A549 (cell line): Measurements from ENCODE around the gene SYNPR. TPM values are rescaled to one million over a fixed set of nuclear protein-coding genes. Genes with fewer than 3 reads are reported as not detected.

Experiments used
- ATAC-seq, 2 experiments: fragments of 200-7000 bp in 1 of 2; fragments of >200 bp in 1 of 2; cut with Nextera tagmentation in 1 of 2; cut with Tn5 transposase in 1 of 2; 3 replicates each; pipeline versions ENCODE4 v1.8.0 to v1.9.1; 2018 to 2020; ENCODE audit warnings: mild to moderate bottlenecking in 1 of 2, moderate library complexity in 1 of 2
- CTCF ChIA-PET: fragments of 300-600 bp; sonication (Branson Sonifier 250); formaldehyde crosslinking; extraction: SDS; loops from one replicate; lab custom pipeline; 2021; ENCODE audit warnings: antibody characterized with exemption, inconsistent platforms; lab: Yijun Ruan, JAX
- POLR2A ChIA-PET: fragments of 350-600 bp; formaldehyde crosslinking; extraction: SDS; loops from one replicate; lab custom pipeline; 2021; ENCODE audit warnings: antibody characterized with exemption, inconsistent platforms; lab: Yijun Ruan, JAX
- DNase-seq, 2 experiments: peaks; one replicate each; pipeline versions ENCODE4 v3.0.0 to v3.0.0-alpha.2; 2011 to 2016; ENCODE audit warnings: low read depth in 1 of 2, low spot score in 1 of 2
- FAIRE-seq: peaks from 2 replicates; lab custom pipeline; 2011; peaks lifted over from hg19 to GRCh38; lab: Jason Lieb, UNC
- H3K27ac ChIP-seq, 2 experiments: fragments of >200 bp; sonication (Bioruptor Twin); formaldehyde crosslinking; 3 replicates each; pipeline ENCODE4 v1.5.1; 2016 to 2017
- H3K4me1 ChIP-seq: fragments of >200 bp; sonication (Bioruptor Twin); formaldehyde crosslinking; 3 replicates; pipeline ENCODE4 v1.6.1; 2016
- H3K4me2 ChIP-seq: fragments of >200 bp; sonication (Bioruptor Twin); formaldehyde crosslinking; 3 replicates; pipeline ENCODE4 v1.6.1; 2016
- H3K4me3 ChIP-seq: fragments of >200 bp; sonication (Bioruptor Twin); formaldehyde crosslinking; 3 replicates; pipeline ENCODE4 v1.5.1; 2016
- H3K9me3 ChIP-seq: fragments of >200 bp; sonication (Bioruptor Twin); formaldehyde crosslinking; 3 replicates; pipeline ENCODE4 v1.6.1; 2016
- BHLHE40 ChIP-seq: IDR thresholded peaks from 2 replicates; pipeline ENCODE4 v1.6.1; 2012; ENCODE audit warnings: low read depth, low read length, inconsistent platforms
- CBX8 ChIP-seq: fragments of 200-600 bp; sonication (generic); IDR thresholded peaks from 2 replicates; pipeline ENCODE4 v1.6.1; 2016
- CEBPB ChIP-seq, 2 experiments: fragments of >200 bp in 1 of 2; sonication (Bioruptor Twin) in 1 of 2; formaldehyde crosslinking in 1 of 2; IDR thresholded peaks; 2 replicates each; pipeline ENCODE4 v1.6.1; 2012 to 2016
- CHD4 ChIP-seq: fragments of 200-600 bp; sonication (generic); IDR thresholded peaks from 2 replicates; pipeline ENCODE4 v1.6.1; 2016; ENCODE audit warnings: antibody characterized with exemption, mild to moderate bottlenecking, borderline replicate concordance
- E2F6 ChIP-seq: IDR thresholded peaks from 2 replicates; pipeline ENCODE4 v1.6.1; 2012; ENCODE audit warnings: low read depth, borderline replicate concordance
- EHF ChIP-seq: fragments of 250-450 bp; sonication (Bioruptor Pico); IDR thresholded peaks from 2 replicates; pipeline ENCODE4 v1.5.0; 2020; ENCODE audit warnings: mild to moderate bottlenecking
- ESRRA ChIP-seq: fragments of 150-350 bp; IDR thresholded peaks from 2 replicates; pipeline ENCODE4 v1.6.1; 2014; ENCODE audit warnings: mild to moderate bottlenecking, low read length, borderline replicate concordance
- FOSB ChIP-seq: fragments of 250-450 bp; sonication (Bioruptor Pico); IDR thresholded peaks from 2 replicates; pipeline ENCODE4 v1.5.0; 2020; ENCODE audit warnings: mild to moderate bottlenecking, moderate library complexity
- FOSL2 ChIP-seq, 2 experiments: fragments of 450-650 bp in 1 of 2; fragments of >200 bp in 1 of 2; sonication (Bioruptor Twin) in 1 of 2; formaldehyde crosslinking; IDR thresholded peaks; 2 replicates each; pipeline versions ENCODE4 v1.5.0 to v1.6.1; 2016 to 2020; ENCODE audit warnings: mild to moderate bottlenecking in 1 of 2, moderate library complexity in 1 of 2
- FOXS1 ChIP-seq: fragments of 250-450 bp; sonication (Bioruptor Pico); IDR thresholded peaks from 2 replicates; pipeline ENCODE4 v1.5.0; 2020; ENCODE audit warnings: mild to moderate bottlenecking, moderate library complexity
- HEYL ChIP-seq: fragments of 250-450 bp; sonication (Bioruptor Pico); IDR thresholded peaks from 2 replicates; pipeline ENCODE4 v1.8.0; 2021; ENCODE audit warnings: mild to moderate bottlenecking, moderate library complexity
- HMGXB4 ChIP-seq: fragments of 250-450 bp; sonication (Bioruptor Pico); IDR thresholded peaks from 2 replicates; pipeline ENCODE4 v1.5.0; 2021; ENCODE audit warnings: mild to moderate bottlenecking, moderate library complexity, borderline replicate concordance
- HOXB5 ChIP-seq: fragments of 250-450 bp; sonication (Bioruptor Pico); IDR thresholded peaks from 2 replicates; pipeline ENCODE4 v1.5.0; 2020; ENCODE audit warnings: mild to moderate bottlenecking, moderate library complexity
- JUN ChIP-seq, 2 experiments: fragments of >200 bp; sonication (Bioruptor Twin); formaldehyde crosslinking; IDR thresholded peaks; 2 replicates in 1 of 2; 3 replicates in 1 of 2; pipeline ENCODE4 v1.6.1; 2016 to 2017
- JUNB ChIP-seq: fragments of >200 bp; sonication (Bioruptor Twin); formaldehyde crosslinking; IDR thresholded peaks from 2 replicates; pipeline ENCODE4 v1.6.1; 2016
- KDM1A ChIP-seq: fragments of 200-600 bp; sonication (generic); IDR thresholded peaks from 2 replicates; pipeline ENCODE4 v1.6.1; 2016; ENCODE audit warnings: low read depth, mild to moderate bottlenecking
- MAFK ChIP-seq: fragments of 450-650 bp; IDR thresholded peaks from 2 replicates; pipeline ENCODE4 v1.6.1; 2014; ENCODE audit not compliant: partially characterized antibody
- MAX ChIP-seq: IDR thresholded peaks from 2 replicates; pipeline ENCODE4 v1.6.1; 2012
- MAZ ChIP-seq: fragments of 150-350 bp; IDR thresholded peaks from 2 replicates; pipeline ENCODE4 v1.6.1; 2014; ENCODE audit warnings: antibody characterized with exemption, low read depth, low read length, borderline replicate concordance
- MYC ChIP-seq: IDR thresholded peaks from 2 replicates; pipeline ENCODE4 v1.6.1; 2012; ENCODE audit warnings: mild to moderate bottlenecking, inconsistent platforms, low read length, improper control_type of control experiment, borderline replicate concordance
- NFE2L2 ChIP-seq: fragments of 150-350 bp; conservative IDR thresholded peaks from 2 replicates; pipeline ENCODE4 v1.6.1; 2014; ENCODE audit warnings: low read length
- NPAS2 ChIP-seq: fragments of 250-450 bp; sonication (Bioruptor Pico); IDR thresholded peaks from 2 replicates; pipeline ENCODE4 v1.8.0; 2022; ENCODE audit warnings: mild to moderate bottlenecking, moderate library complexity, borderline replicate concordance
- NR3C1 ChIP-seq: fragments of >200 bp; sonication (Bioruptor Twin); formaldehyde crosslinking; IDR thresholded peaks from 3 replicates; pipeline ENCODE4 v1.6.1; 2017
- POLR2A ChIP-seq: IDR thresholded peaks from 2 replicates; pipeline ENCODE4 v1.6.1; 2012; ENCODE audit warnings: mild to moderate bottlenecking, low read length
- RAD21 ChIP-seq, 2 experiments: fragments of >200 bp in 1 of 2; sonication (Bioruptor Twin) in 1 of 2; formaldehyde crosslinking in 1 of 2; IDR thresholded peaks in 1 of 2; conservative IDR thresholded peaks in 1 of 2; 2 replicates in 1 of 2; 3 replicates in 1 of 2; pipeline ENCODE4 v1.6.1; 2012 to 2018; ENCODE audit warnings: inconsistent platforms in 1 of 2
- RARB ChIP-seq: fragments of 250-450 bp; sonication (Bioruptor Pico); IDR thresholded peaks from 2 replicates; pipeline ENCODE4 v1.8.0; 2021; ENCODE audit warnings: mild to moderate bottlenecking, moderate library complexity
- RCOR1 ChIP-seq: fragments of 150-350 bp; IDR thresholded peaks from 2 replicates; pipeline ENCODE4 v1.6.1; 2014; ENCODE audit warnings: antibody characterized with exemption, low read length, low read depth
- RFX5 ChIP-seq: fragments of 450-650 bp; IDR thresholded peaks from 2 replicates; pipeline ENCODE4 v1.7.1; 2014; ENCODE audit warnings: antibody characterized with exemption, mild to moderate bottlenecking, moderate library complexity
- SMC3 ChIP-seq: fragments of >200 bp; sonication (Bioruptor Twin); formaldehyde crosslinking; IDR thresholded peaks from 3 replicates; pipeline ENCODE4 v1.6.1; 2018; ENCODE audit warnings: inconsistent platforms
- SREBF2 ChIP-seq: fragments of 450-650 bp; IDR thresholded peaks from 2 replicates; pipeline ENCODE4 v1.6.1; 2014; ENCODE audit warnings: mild to moderate bottlenecking, moderate library complexity
- TP53 ChIP-seq: fragments of 250-450 bp; sonication (Bioruptor Pico); IDR thresholded peaks from 2 replicates; pipeline ENCODE4 v1.5.0; 2021; ENCODE audit warnings: mild to moderate bottlenecking, moderate library complexity
- ZC3H11A ChIP-seq: fragments of 450-650 bp; IDR thresholded peaks from 2 replicates; pipeline ENCODE4 v1.6.1; 2014; ENCODE audit warnings: antibody characterized with exemption, mild to moderate bottlenecking
- ZFP36 ChIP-seq: fragments of 450-650 bp; IDR thresholded peaks from 2 replicates; pipeline ENCODE4 v1.6.1; 2014; ENCODE audit warnings: borderline replicate concordance; ENCODE audit not compliant: partially characterized antibody
- ZSCAN20 ChIP-seq: fragments of 250-450 bp; sonication (Bioruptor Pico); IDR thresholded peaks from 2 replicates; pipeline ENCODE4 v1.8.0; 2022; ENCODE audit warnings: mild to moderate bottlenecking, moderate library complexity
- WGBS: methylation state at CpG from one replicate; pipeline ENCODE4 v1.1.6; 2017; ENCODE audit errors: missing lambda C conversion rate; 5-methylcytosine and 5-hydroxymethylcytosine counted together
- polyA plus RNA-seq, 4 experiments: library from polyadenylated mRNA; depleted of rRNA in 3 of 4; stranded (reverse); fragments of >200 nt; fragmentation: RNase III in 1 of 4; extraction: RNeasy Plus Mini Kit Qiagen cat#74134 plus additional on column Dnase treatment in 1 of 4; gene quantifications; 2 replicates in 3 of 4; 3 replicates in 1 of 4; pipeline ENCODE4 v1.2.3, GENCODE V29; 2011 to 2017
- TF ChIP-seq, protein P1 (sequence below): fragments of >200 bp; sonication (Bioruptor Twin); formaldehyde crosslinking; IDR thresholded peaks from 3 replicates; pipeline ENCODE4 v1.5.1; 2016

Gene SYNPR
- polyA plus RNA-seq, 2 of the 4 experiments (the other 2 are of a cell fraction), result not detected

GRCh38 chr3:63538919-63539318, 260.8 kb downstream of the SYNPR start (continued):
- TF ChIP-seq HMGXB4 (CRISPR knock-in tag) (no peak), RARB (CRISPR knock-in tag) (no peak)
- TF ChIP-seq, all 56 proteins: peak for 0

DNA sequence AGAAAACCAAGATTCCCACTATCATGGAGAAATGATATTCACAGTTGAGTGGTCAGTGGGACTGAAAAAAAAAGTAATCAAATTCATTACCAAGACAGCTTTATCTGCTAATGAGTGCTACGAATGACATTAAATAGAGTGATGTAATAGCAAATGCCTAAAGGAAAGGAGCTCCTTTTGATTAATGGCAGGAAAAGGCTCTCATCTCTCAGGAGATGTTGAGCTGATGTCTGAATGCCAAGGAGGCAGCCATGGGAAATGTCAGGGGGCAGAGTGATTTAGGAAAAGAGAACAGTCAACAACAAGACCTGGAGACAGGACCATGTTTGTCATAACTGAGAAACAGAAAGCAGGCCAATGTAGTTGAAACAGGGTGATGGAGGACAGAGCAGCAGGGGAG, 277.7 kb downstream of the SYNPR start:
- CTCF ChIA-PET, result no interaction called here
- no peak for FAIRE-seq
- 9% methylated on average over 1 of the region's 1 CpG for WGBS
- Histone ChIP-seq H3K4me3 (no peak overlapping the region), H3K9me3 (no peaks in the 10 kb centered on the region), H3K27ac (no peak overlapping the region), H3K4me1 (no peaks in the 10 kb centered on the region), H3K4me2 (no peak overlapping the region)
- POLR2A ChIA-PET, result no interaction called here
- TF ChIP-seq RAD21 (conservative IDR thresholded peaks at IDR 0.05 in 1 of 2, IDR thresholded peaks at IDR 0.05 in 1 of 2), result no peak
- no peak for TF ChIP-seq MAZ
- TF ChIP-seq ZFP36, result no peak
- TF ChIP-seq MYC, result no peak
- TF ChIP-seq FOSL2 (IDR thresholded peaks at IDR 0.05), result no peak
- TF ChIP-seq FOSL2 (CRISPR knock-in tag; IDR thresholded peaks at IDR 0.05), result no peak
- no peak for TF ChIP-seq JUN (IDR thresholded peaks at IDR 0.05)
- no peak for TF ChIP-seq SMC3
- TF ChIP-seq FOSB (CRISPR knock-in tag), result no peak
- TF ChIP-seq JUNB, result no peak
- TF ChIP-seq ZSCAN20 (CRISPR knock-in tag), result no peak
- no peak for TF ChIP-seq POLR2A
- TF ChIP-seq EHF, result no peak
- TF ChIP-seq, protein P1, sequence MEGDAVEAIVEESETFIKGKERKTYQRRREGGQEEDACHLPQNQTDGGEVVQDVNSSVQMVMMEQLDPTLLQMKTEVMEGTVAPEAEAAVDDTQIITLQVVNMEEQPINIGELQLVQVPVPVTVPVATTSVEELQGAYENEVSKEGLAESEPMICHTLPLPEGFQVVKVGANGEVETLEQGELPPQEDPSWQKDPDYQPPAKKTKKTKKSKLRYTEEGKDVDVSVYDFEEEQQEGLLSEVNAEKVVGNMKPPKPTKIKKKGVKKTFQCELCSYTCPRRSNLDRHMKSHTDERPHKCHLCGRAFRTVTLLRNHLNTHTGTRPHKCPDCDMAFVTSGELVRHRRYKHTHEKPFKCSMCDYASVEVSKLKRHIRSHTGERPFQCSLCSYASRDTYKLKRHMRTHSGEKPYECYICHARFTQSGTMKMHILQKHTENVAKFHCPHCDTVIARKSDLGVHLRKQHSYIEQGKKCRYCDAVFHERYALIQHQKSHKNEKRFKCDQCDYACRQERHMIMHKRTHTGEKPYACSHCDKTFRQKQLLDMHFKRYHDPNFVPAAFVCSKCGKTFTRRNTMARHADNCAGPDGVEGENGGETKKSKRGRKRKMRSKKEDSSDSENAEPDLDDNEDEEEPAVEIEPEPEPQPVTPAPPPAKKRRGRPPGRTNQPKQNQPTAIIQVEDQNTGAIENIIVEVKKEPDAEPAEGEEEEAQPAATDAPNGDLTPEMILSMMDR, result no peak
- no peak for TF ChIP-seq KDM1A
- TF ChIP-seq FOXS1 (CRISPR knock-in tag), result no peak
- TF ChIP-seq MAX, result no peak
- no peak for TF ChIP-seq SREBF2
- no peak for TF ChIP-seq BHLHE40
- no peak for DNase-seq
- no peak for ATAC-seq

DNA sequence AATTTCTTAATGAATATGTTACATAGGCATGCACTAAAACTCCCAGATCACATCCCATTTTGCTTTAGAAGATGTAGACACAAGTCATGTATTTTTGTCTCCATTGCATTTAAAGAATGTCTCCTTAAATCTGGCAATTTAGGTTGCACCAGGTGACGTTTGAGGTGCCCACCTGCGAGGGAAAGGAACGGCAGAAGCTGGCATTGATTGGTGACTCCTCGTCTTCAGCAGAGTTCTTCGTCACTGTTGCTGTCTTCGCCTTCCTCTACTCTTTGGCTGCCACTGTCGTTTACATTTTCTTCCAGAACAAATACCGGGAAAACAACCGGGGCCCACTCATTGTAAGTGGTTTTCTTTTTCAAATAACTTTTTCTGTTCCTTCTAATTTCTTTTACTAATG, 278.3 kb downstream of the SYNPR start:
- POLR2A ChIA-PET, result no interaction called here
- H3K4me1 ChIP-seq, result no peaks in the 10 kb centered on the region
- WGBS, result 7% methylated on average over 9 of the region's 9 CpGs
- DNase-seq, result no peak
- no peak overlapping the region for H3K27ac ChIP-seq
- TF ChIP-seq E2F6 (no peak), ZC3H11A (no peak), HEYL (CRISPR knock-in tag) (no peak), CHD4 (no peak), CBX8 (no peak), ESRRA (no peak), NPAS2 (CRISPR knock-in tag) (no peak), RCOR1 (no peak), RARB (CRISPR knock-in tag) (no peak), RAD21 (conservative IDR thresholded peaks at IDR 0.05 in 1 of 2, IDR thresholded peaks at IDR 0.05 in 1 of 2) (no peak), NFE2L2 (no peak), TP53 (no peak), NR3C1 (no peak), RFX5 (no peak), MAFK (no peak), ZFP36 (no peak), BHLHE40 (no peak), HOXB5 (CRISPR knock-in tag) (no peak), SMC3 (no peak), CEBPB (IDR thresholded peaks at IDR 0.05) (no peak)
- TF ChIP-seq, all 56 proteins: peak for 0
- no peak overlapping the region for H3K4me3 ChIP-seq
- ATAC-seq (no peak), FAIRE-seq (no peak)
- CTCF ChIA-PET, result no interaction called here
- H3K9me3 ChIP-seq, result no peaks in the 10 kb centered on the region
- no peak overlapping the region for H3K4me2 ChIP-seq
